Liver (tissue), 9 donors: ENCODE measurements around the gene PACS1. TPM values are rescaled to one million over a fixed set of nuclear protein-coding genes. Genes with fewer than 3 reads are reported as not detected.

Source experiments
- DNase-seq: peaks from one replicate; pipeline ENCODE4 v3.0.0-alpha.2; 2017; ENCODE audit warnings: low spot score
- H3K27ac ChIP-seq, 2 donors: one replicate each; pipeline ENCODE4 v1.7.0; 2013; ENCODE audit warnings: inconsistent platforms in 2 of 2, low read length in 2 of 2, control low read depth in 1 of 2, low read depth in 1 of 2, mild to moderate bottlenecking in 1 of 2
- H3K27me3 ChIP-seq, 4 donors: one replicate each; pipeline versions ENCODE4 v1.6.1 to v1.7.0; 2013; ENCODE audit warnings: low read length in 3 of 4, inconsistent platforms in 1 of 4, mild to moderate bottlenecking in 1 of 4, moderate library complexity in 1 of 4; ENCODE audit not compliant: control insufficient read depth in 4 of 4, insufficient read depth in 4 of 4
- H3K36me3 ChIP-seq, 4 donors: one replicate each; pipeline versions ENCODE4 v1.6.1 to v1.7.0; 2013; ENCODE audit warnings: low read length in 3 of 4, mild to moderate bottlenecking in 3 of 4, low read depth in 1 of 4, moderate library complexity in 1 of 4; ENCODE audit not compliant: control insufficient read depth in 4 of 4, insufficient read depth in 3 of 4
- H3K4me1 ChIP-seq, 4 donors: one replicate each; pipeline versions ENCODE4 v1.6.1 to v1.7.0; 2013; ENCODE audit warnings: low read length in 3 of 4, mild to moderate bottlenecking in 3 of 4, moderate library complexity in 1 of 4; ENCODE audit not compliant: control insufficient read depth in 4 of 4, insufficient read depth in 4 of 4
- H3K4me3 ChIP-seq, 3 donors: one replicate each; pipeline versions ENCODE4 v1.6.1 to v1.7.0; 2013; ENCODE audit warnings: low read length in 3 of 3, control low read depth in 1 of 3, low read depth in 1 of 3, mild to moderate bottlenecking in 1 of 3
- H3K9ac ChIP-seq, 2 donors: one replicate each; pipeline ENCODE4 v1.7.0; 2013; ENCODE audit warnings: low read length in 2 of 2, mild to moderate bottlenecking in 2 of 2, moderate library complexity in 2 of 2, control low read depth in 1 of 2, low read depth in 1 of 2
- H3K9me3 ChIP-seq, 4 donors: one replicate each; pipeline versions ENCODE4 v1.6.1 to v1.7.0; 2013; ENCODE audit warnings: low read length in 3 of 4; ENCODE audit not compliant: control insufficient read depth in 4 of 4
- FOXA2 ChIP-seq: IDR thresholded peaks from 2 replicates; pipeline ENCODE4 v1.6.1; 2016; ENCODE audit warnings: antibody characterized with exemption
- HNF4A ChIP-seq, 2 donors: conservative IDR thresholded peaks; 2 replicates each; pipeline ENCODE4 v1.6.1; 2016; ENCODE audit warnings: antibody characterized with exemption in 2 of 2, mild to moderate bottlenecking in 2 of 2
- JUND ChIP-seq, 2 donors: IDR thresholded peaks; 2 replicates each; pipeline ENCODE4 v1.6.1; 2016; ENCODE audit warnings: antibody characterized with exemption in 2 of 2
- MAX ChIP-seq: IDR thresholded peaks from 2 replicates; pipeline ENCODE4 v1.6.1; 2016; ENCODE audit warnings: antibody characterized with exemption
- REST ChIP-seq: IDR thresholded peaks from 2 replicates; pipeline ENCODE4 v1.6.1; 2016; ENCODE audit warnings: antibody characterized with exemption, mild to moderate bottlenecking
- SP1 ChIP-seq: IDR thresholded peaks from 2 replicates; pipeline ENCODE4 v1.6.1; 2018; ENCODE audit warnings: antibody characterized with exemption, mild to moderate bottlenecking
- TAF1 ChIP-seq: conservative IDR thresholded peaks from 2 replicates; pipeline ENCODE4 v1.6.1; 2016; ENCODE audit warnings: antibody characterized with exemption, mild to moderate bottlenecking
- WGBS: extraction: QIAGEN DNeasy Blood & Tissue Kit; methylation state at CpG from one replicate; pipeline ENCODE4 v1.1.7; 2013; 5-methylcytosine and 5-hydroxymethylcytosine counted together
- polyA plus RNA-seq, 2 donors: library from polyadenylated mRNA; stranded (reverse) in 1 of 2; unstranded in 1 of 2; fragments of 200-250 nt in 1 of 2; fragments of >200 nt in 1 of 2; fragmentation: Nextera tagmentation in 1 of 2; extraction: Ambion mirVana in 1 of 2; gene quantifications; one replicate each; pipeline versions ENCODE4 v1.2.1 to v1.2.3, GENCODE V29; 2013 to 2015
- total RNA-seq, 2 donors: library from RNA; depleted of rRNA; stranded (reverse); fragments of >200 nt; gene quantifications; one replicate each; pipeline ENCODE4 v1.2.3, GENCODE V29; 2014
- TF ChIP-seq, protein P1 (sequence below): IDR thresholded peaks from 2 replicates; pipeline ENCODE4 v1.6.1; 2016; ENCODE audit warnings: antibody characterized with exemption
- TF ChIP-seq, protein P2 (sequence below): IDR thresholded peaks from 2 replicates; pipeline ENCODE4 v1.6.1; 2016; ENCODE audit warnings: antibody characterized with exemption
- TF ChIP-seq, protein P3 (sequence below): fragments of 150-350 bp; IDR thresholded peaks from 2 replicates; pipeline ENCODE4 v1.5.1; 2017; ENCODE audit warnings: improper control_type of control experiment, low read depth, low read length; ENCODE audit not compliant: missing input control
- donor health status: healthy.
- donor health status: healthy.
- donor health status: healthy.
- donor health status: healthy.
- donor health status: healthy.

PACS1 gene
- total and polyA plus RNA-seq, 4 donors, result 2.7 to 9.1 (median 7.3) TPM

- peaks cover 3 to 20% (median 13%) of the 10 kb centered on the region in 4 donors for H3K36me3 ChIP-seq
- DNase-seq, result no peak
- H3K9ac ChIP-seq, result no peak overlapping the region
Measured at GRCh38 chr11:66230156-66230555, 160.1 kb downstream of the PACS1 start.

More at GRCh38 chr11:66230156-66230555, 160.1 kb downstream of the PACS1 start:
- H3K27ac ChIP-seq, result no peak overlapping the region
- no peaks in the 10 kb centered on the region for H3K27me3 ChIP-seq
- no peaks in the 10 kb centered on the region for H3K9me3 ChIP-seq
- TF ChIP-seq FOXA2, result no peak
- TF ChIP-seq, protein P1, sequence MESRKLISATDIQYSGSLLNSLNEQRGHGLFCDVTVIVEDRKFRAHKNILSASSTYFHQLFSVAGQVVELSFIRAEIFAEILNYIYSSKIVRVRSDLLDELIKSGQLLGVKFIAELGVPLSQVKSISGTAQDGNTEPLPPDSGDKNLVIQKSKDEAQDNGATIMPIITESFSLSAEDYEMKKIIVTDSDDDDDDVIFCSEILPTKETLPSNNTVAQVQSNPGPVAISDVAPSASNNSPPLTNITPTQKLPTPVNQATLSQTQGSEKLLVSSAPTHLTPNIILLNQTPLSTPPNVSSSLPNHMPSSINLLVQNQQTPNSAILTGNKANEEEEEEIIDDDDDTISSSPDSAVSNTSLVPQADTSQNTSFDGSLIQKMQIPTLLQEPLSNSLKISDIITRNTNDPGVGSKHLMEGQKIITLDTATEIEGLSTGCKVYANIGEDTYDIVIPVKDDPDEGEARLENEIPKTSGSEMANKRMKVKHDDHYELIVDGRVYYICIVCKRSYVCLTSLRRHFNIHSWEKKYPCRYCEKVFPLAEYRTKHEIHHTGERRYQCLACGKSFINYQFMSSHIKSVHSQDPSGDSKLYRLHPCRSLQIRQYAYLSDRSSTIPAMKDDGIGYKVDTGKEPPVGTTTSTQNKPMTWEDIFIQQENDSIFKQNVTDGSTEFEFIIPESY, result no peak
- TF ChIP-seq, protein P2, sequence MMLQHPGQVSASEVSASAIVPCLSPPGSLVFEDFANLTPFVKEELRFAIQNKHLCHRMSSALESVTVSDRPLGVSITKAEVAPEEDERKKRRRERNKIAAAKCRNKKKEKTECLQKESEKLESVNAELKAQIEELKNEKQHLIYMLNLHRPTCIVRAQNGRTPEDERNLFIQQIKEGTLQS, result no peak
- TF ChIP-seq, protein P3, sequence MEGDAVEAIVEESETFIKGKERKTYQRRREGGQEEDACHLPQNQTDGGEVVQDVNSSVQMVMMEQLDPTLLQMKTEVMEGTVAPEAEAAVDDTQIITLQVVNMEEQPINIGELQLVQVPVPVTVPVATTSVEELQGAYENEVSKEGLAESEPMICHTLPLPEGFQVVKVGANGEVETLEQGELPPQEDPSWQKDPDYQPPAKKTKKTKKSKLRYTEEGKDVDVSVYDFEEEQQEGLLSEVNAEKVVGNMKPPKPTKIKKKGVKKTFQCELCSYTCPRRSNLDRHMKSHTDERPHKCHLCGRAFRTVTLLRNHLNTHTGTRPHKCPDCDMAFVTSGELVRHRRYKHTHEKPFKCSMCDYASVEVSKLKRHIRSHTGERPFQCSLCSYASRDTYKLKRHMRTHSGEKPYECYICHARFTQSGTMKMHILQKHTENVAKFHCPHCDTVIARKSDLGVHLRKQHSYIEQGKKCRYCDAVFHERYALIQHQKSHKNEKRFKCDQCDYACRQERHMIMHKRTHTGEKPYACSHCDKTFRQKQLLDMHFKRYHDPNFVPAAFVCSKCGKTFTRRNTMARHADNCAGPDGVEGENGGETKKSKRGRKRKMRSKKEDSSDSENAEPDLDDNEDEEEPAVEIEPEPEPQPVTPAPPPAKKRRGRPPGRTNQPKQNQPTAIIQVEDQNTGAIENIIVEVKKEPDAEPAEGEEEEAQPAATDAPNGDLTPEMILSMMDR, result no peak
- TF ChIP-seq JUND (IDR thresholded peaks at IDR 0.05), result no peak
- no peak for TF ChIP-seq SP1
- no peak for TF ChIP-seq HNF4A (conservative IDR thresholded peaks at IDR 0.05)
- TF ChIP-seq REST, result no peak
- no peak for TF ChIP-seq TAF1
- no peak for TF ChIP-seq MAX
- 89% methylated on average over 6 of the region's 6 CpGs for WGBS
- H3K4me1 ChIP-seq, result no peaks in the 10 kb centered on the region
- no peak overlapping the region for H3K4me3 ChIP-seq
